Right atrium auricular region (tissue), 2 donors: ENCODE data around the gene HPCAL1. TPM values are rescaled to one million over a fixed set of nuclear protein-coding genes. Genes with fewer than 3 reads are reported as not detected.

ENCODE experiments used
- DNase-seq: peaks from one replicate; pipeline ENCODE4 v3.0.0-alpha.2; 2019; ENCODE audit warnings: low spot score
- H3K27ac ChIP-seq, 2 donors: fragments of 200-600 bp; sonication (generic); 1 replicate in 1 of 2; 2 replicates in 1 of 2; pipeline ENCODE4 v1.5.1; 2016 to 2019
- H3K27me3 ChIP-seq, 2 donors: fragments of 200-600 bp; sonication (generic); one replicate each; pipeline versions ENCODE4 v1.5.1 to v1.6.0; 2017 to 2019
- H3K36me3 ChIP-seq: fragments of 200-600 bp; sonication (generic); one replicate; pipeline ENCODE4 v1.5.1; 2016
- H3K4me1 ChIP-seq, 2 donors: fragments of 200-600 bp; sonication (generic); one replicate each; pipeline versions ENCODE4 v1.5.1 to v1.6.0; 2017 to 2019
- H3K4me3 ChIP-seq, 2 donors: fragments of 200-600 bp; sonication (generic); 1 replicate in 1 of 2; 2 replicates in 1 of 2; pipeline ENCODE4 v1.5.1; 2017 to 2019; ENCODE audit warnings: mild to moderate bottlenecking in 1 of 2, moderate library complexity in 1 of 2
- H3K9me3 ChIP-seq, 2 donors: fragments of 200-600 bp; sonication (generic); one replicate each; pipeline ENCODE4 v1.5.1; 2019
- CTCF ChIP-seq, 2 donors: fragments of 200-600 bp; sonication (generic); IDR thresholded peaks; one replicate each; pipeline ENCODE4 v1.5.1; 2019; ENCODE audit warnings: antibody characterized with exemption in 2 of 2
- total RNA-seq, 2 donors: library from RNA; depleted of rRNA; stranded (reverse); fragments of >200 nt; gene quantifications; one replicate each; pipeline ENCODE4 v1.1.0, GENCODE V29; 2016

HPCAL1 gene
- total RNA-seq, 2 donors from 2014 or later: 28.7 to 35.5 TPM

DNA sequence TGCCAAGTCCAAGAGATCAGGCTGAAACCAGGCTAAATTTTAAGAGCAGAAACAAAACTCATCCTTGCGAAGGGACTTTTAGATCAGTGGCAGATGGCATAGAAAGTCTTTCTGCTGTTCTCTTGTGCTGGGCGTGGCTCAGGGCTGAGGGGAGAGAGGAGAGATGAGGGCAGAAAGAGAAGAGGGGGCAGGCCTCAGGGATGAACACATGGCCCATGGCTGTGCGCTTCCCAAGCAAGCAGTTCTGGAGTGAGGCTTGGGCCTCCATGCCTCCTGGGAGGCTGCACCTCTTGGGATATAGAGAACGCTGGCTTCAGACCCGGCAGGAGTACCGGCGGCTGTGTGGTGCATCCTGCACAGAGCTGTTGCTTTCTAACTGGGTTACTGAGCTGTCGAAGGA is 41.0 kb downstream of the HPCAL1 start:
- peaks cover 0 to 26% of the 10 kb centered on the region in 2 donors for H3K4me1 ChIP-seq
- no peaks in the 10 kb centered on the region for H3K36me3 ChIP-seq
- H3K27me3 ChIP-seq: no peaks in the 10 kb centered on the region
- H3K27ac ChIP-seq: no peak overlapping the region
- no peak for DNase-seq
- H3K9me3 ChIP-seq: no peaks in the 10 kb centered on the region
- H3K4me3 ChIP-seq: no peak overlapping the region
- TF ChIP-seq CTCF (IDR thresholded peaks at IDR 0.05): no peak

GRCh38 chr2:10344105-10345066 is 41.7 kb downstream of the HPCAL1 start:
- H3K4me1 ChIP-seq: peaks cover 0 to 26% of the 10 kb centered on the region in 2 donors
- no peaks in the 10 kb centered on the region for H3K36me3 ChIP-seq
- no peak for DNase-seq
- no peak overlapping the region for H3K4me3 ChIP-seq
- TF ChIP-seq CTCF (IDR thresholded peaks at IDR 0.05): no peak
- no peak overlapping the region for H3K27ac ChIP-seq
- no peaks in the 10 kb centered on the region for H3K27me3 ChIP-seq
- no peaks in the 10 kb centered on the region for H3K9me3 ChIP-seq

DNA sequence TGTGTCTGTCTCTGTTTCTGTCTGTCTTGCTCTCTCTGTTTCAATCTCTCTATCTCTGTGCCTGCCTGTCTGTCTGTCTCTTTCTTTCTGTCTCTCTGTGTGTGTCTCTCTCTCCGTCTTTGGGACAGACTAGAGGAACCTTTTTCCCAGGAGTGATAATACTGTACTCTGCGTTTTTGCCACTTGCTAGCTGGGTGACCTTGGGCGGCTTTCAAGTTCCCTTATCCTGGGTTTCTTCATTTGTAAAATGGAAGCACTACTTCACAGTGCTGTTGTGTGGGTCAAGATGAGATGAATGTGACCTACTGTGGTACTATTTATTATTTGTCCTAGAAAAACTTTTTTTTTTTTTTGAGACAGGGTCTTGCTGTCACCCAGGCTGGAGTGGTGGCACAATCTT is 42.4 kb downstream of the HPCAL1 start:
- no peak overlapping the region for H3K27ac ChIP-seq
- no peak overlapping the region for H3K4me3 ChIP-seq
- H3K9me3 ChIP-seq: no peaks in the 10 kb centered on the region
- DNase-seq: no peak
- no peak for TF ChIP-seq CTCF (IDR thresholded peaks at IDR 0.05)
- H3K4me1 ChIP-seq: peaks cover 0 to 26% of the 10 kb centered on the region in 2 donors
- no peaks in the 10 kb centered on the region for H3K27me3 ChIP-seq
- H3K36me3 ChIP-seq: no peaks in the 10 kb centered on the region

DNA sequence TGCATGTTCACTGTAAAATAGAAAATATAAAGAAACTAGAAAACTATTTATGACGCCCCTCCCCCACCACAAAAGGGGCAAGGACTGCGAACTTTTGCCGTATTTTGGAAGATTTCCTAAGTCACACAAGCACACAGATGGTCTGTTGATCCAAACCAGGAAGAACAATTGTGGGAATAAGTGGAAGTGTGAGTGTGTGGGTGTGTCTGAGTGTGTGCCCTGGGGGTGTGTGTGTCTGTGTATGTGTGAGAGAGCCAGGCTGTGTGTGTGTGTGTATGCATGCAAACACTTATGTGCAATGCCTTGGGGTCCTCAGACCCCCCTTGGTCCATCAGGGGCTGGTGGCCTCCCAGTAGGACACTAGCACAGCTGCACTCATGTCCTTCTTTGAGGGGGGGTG is 43.1 kb downstream of the HPCAL1 start:
- Histone ChIP-seq H3K36me3 (no peaks in the 10 kb centered on the region), H3K9me3 (no peaks in the 10 kb centered on the region), H3K27me3 (no peaks in the 10 kb centered on the region), H3K4me1 (peaks cover 0 to 26% of the 10 kb centered on the region in 2 donors), H3K27ac (no peak overlapping the region), H3K4me3 (no peak overlapping the region)
- no peak for DNase-seq
- no peak for TF ChIP-seq CTCF (IDR thresholded peaks at IDR 0.05)

DNA sequence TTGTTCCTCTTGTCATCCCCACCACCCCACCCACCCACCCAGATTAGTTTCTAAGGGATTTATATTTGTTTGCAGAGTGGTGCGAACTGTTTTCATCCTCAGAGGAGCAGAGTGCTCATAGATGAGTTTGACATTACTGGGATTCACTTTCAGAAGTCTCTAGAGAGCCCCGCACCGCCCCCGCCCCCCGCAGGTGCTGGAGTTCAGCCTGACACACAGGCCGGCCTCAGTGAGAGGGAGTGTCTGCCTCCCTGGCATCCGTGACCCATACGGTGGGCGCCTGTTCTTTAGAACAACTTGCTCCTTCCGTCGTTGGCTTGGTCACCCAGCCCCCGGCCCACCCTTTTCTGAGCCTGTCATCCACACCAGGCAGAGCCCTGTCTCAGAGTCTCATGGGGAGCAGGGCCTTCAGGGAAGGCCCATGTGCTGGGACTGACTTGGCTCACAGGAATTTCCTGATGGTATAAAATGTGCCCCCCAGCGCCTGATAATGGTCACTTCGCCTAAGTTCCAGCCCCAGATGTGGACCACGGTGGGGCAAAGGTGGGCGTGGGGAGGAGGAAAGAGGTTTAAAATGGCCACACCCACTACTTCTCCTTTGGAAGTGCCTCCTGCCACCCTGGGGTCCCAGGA is 44.3 kb downstream of the HPCAL1 start:
- Histone ChIP-seq H3K4me3 (no peak overlapping the region), H3K36me3 (no peaks in the 10 kb centered on the region), H3K27ac (no peak overlapping the region), H3K27me3 (no peaks in the 10 kb centered on the region), H3K9me3 (no peaks in the 10 kb centered on the region), H3K4me1 (peaks cover 0 to 26% of the 10 kb centered on the region in 2 donors)
- DNase-seq: no peak
- TF ChIP-seq CTCF (IDR thresholded peaks at IDR 0.05): no peak
